ENCODE data around the gene FAM180A. TPM values are rescaled to one million over a fixed set of nuclear protein-coding genes. Genes with fewer than 3 reads are reported as not detected.

Gene FAM180A
- total RNA-seq, 1 donor from 2014 or later, result not detected

DNA sequence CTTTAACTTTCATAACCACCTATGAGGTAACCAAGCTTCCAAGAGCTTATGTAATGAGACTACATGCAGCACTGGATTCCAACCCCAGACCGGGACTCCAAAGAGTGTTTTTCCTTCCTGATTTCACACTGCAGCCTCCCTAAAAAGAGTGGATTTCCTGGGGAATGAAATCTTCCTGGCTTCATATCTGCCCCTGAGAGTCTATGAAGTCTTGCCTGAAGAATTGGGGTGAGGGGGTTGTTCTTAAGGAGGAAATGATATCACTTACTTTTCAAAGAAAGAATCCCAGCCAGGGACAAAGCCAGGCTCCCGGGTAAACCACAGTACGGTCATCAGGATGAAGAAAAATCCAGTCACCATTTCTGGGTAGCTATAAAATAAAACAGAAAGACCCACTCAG is 56.6 kb downstream of the FAM180A start:
- no peak for DNase-seq (ENCODE audit: low read depth)
- H3K4me3 ChIP-seq (ENCODE audit: low read depth, low read length), result no peak overlapping the region
- TF ChIP-seq, protein P1, sequence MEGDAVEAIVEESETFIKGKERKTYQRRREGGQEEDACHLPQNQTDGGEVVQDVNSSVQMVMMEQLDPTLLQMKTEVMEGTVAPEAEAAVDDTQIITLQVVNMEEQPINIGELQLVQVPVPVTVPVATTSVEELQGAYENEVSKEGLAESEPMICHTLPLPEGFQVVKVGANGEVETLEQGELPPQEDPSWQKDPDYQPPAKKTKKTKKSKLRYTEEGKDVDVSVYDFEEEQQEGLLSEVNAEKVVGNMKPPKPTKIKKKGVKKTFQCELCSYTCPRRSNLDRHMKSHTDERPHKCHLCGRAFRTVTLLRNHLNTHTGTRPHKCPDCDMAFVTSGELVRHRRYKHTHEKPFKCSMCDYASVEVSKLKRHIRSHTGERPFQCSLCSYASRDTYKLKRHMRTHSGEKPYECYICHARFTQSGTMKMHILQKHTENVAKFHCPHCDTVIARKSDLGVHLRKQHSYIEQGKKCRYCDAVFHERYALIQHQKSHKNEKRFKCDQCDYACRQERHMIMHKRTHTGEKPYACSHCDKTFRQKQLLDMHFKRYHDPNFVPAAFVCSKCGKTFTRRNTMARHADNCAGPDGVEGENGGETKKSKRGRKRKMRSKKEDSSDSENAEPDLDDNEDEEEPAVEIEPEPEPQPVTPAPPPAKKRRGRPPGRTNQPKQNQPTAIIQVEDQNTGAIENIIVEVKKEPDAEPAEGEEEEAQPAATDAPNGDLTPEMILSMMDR (conservative IDR thresholded peaks at IDR 0.05; ENCODE audit: low read depth, low read length), result no peak

DNA sequence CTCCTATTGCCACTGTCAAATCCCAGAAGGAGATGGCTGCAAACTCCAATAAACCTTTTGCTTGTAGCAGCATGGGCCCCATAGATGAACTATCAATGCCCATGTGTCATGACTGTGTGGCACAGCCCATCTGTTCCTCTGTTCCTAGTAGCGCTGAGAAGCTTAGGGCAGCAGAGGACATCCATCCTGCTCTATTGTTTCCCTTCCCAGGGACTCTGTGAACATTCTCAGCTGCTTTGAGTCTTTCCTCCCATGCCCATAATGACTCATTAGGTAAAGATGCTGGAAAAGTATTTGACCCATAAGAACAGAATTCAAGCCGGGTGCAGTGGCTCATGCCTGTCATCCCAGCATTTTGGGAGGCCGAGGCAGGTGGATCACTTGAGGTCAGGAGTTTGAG is 58.0 kb downstream of the FAM180A start:
- H3K4me3 ChIP-seq (ENCODE audit: low read depth, low read length), result no peak overlapping the region
- TF ChIP-seq, protein P1 (conservative IDR thresholded peaks at IDR 0.05; ENCODE audit: low read depth, low read length), result no peak
- DNase-seq (ENCODE audit: low read depth), result no peak

DNA sequence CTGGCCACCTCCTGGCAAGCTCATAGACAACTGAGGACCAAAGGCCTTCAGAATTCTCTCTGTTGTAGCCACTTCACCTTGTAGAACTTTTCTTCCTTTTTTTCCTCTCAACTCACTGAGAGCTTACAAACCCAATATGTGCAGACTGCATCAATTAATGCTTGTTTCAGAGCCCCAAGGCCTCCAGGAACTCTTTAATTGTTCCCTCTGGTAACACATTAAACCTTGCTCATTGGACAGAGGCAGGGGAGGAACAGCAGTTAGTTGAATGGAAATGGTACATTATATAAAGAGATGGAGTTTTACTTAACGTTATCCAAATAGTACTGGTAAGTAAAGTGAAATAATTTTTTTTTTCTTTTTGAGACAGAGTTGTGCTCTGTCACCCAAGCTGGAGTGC is 61.1 kb downstream of the FAM180A start:
- H3K4me3 ChIP-seq (ENCODE audit: low read depth, low read length), result no peak overlapping the region
- DNase-seq (ENCODE audit: low read depth), result no peak
- TF ChIP-seq, protein P1 (conservative IDR thresholded peaks at IDR 0.05; ENCODE audit: low read depth, low read length), result no peak

DNA sequence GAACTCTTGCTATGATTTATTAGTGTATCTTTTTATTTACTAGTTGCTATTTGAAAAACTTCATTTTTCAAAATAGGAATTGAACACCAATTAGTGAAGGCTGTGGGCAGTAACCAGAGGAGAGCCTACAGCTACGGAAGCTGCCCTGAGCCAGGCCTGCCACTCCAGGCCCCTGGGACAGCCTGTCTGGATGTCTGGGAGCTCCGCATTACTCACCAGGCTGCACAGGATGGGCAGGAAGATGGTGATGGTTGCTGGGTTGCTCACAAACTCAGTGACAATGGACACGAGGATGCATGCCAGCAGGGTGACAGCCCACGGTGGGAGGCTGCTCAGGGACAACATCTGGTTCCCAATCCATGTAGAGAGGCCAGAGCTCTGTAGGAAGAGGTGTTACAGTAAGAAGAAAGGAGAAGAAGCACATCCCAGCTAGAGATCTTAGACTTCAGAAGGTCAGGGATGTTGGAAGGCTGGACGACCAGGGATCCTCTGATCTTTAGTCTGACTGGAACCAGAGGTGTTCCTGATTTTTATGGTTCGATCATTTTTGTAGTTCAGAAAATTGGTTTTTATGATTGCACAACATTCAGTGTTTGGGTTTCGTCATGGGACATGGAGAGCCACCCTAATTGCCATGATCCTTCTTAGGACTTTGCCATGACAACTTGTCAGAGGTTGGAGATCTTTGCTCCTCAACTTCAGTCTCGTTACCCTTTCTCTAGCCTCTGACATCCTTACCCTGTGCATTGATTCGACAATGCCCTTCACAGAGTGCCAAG is 63.1 kb downstream of the FAM180A start:
- no peak overlapping the region for H3K4me3 ChIP-seq (ENCODE audit: low read depth, low read length)
- TF ChIP-seq, protein P1 (conservative IDR thresholded peaks at IDR 0.05; ENCODE audit: low read depth, low read length), result no peak
- no peak for DNase-seq (ENCODE audit: low read depth)

DNA sequence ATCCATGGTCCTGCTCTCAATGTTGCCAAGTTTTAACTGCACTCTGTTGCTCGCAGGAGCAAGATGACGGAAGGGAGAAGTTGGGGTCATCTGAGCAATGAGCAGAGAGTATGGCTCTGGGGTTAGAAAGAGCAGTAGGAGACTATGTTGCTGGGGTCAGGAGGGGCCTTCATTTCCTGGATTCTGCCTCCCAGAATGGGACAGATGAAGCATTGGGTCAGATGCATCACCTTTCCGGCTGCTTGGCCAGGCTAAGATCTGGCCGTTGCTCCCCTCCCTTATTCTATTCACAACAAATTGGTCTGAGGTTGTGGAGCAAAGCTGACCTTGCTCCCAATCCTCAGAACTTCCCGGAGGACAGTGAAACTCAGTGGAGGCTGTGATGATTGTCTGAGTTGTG is 63.9 kb downstream of the FAM180A start:
- no peak overlapping the region for H3K4me3 ChIP-seq (ENCODE audit: low read depth, low read length)
- TF ChIP-seq, protein P1 (conservative IDR thresholded peaks at IDR 0.05; ENCODE audit: low read depth, low read length), result no peak
- DNase-seq (ENCODE audit: low read depth), result no peak

DNA sequence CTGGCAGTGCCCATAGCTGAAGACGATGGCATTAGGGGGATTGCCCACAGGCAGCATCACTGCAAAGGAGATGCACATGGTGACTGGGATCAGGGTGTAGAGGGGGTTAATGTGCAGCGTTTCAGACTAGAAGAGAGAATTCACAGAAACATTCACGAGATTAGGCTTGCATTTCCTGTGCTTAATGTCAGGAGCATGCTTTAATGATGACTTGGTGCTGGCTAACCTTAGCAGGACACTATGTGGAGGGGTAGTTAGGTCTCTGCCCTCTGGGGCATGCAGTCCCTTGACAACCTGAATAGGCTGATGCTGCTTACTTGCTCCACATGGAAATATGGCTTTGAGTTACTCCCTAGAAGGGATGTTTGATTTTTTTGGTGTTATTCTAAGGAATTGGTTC is 64.5 kb downstream of the FAM180A start:
- H3K4me3 ChIP-seq (ENCODE audit: low read depth, low read length), result no peak overlapping the region
- TF ChIP-seq, protein P1 (conservative IDR thresholded peaks at IDR 0.05; ENCODE audit: low read depth, low read length), result no peak
- no peak for DNase-seq (ENCODE audit: low read depth)

- TF ChIP-seq, protein P1 (conservative IDR thresholded peaks at IDR 0.05; ENCODE audit: low read depth, low read length), result no peak
- no peak overlapping the region for H3K4me3 ChIP-seq (ENCODE audit: low read depth, low read length)
- no peak for DNase-seq (ENCODE audit: low read depth)
These were observed 65.0 kb downstream of the FAM180A start for GRCh38 chr7:135683609-135684008.
